Stimulated activated CD4-positive, alpha-beta T cell treated with anti-CD3 and anti-CD28 coated beads, TNF-alpha, amount 100 ng/mL, for 4 hours (primary cell): Measurements from ENCODE around the gene TMEM120A.

ENCODE experiments used
- DNase-seq, 3 experiments: peaks; one replicate each; pipeline ENCODE4 v3.0.0-alpha.2; 2020; ENCODE audit warnings: low read depth in 3 of 3

TMEM120A gene

DNA sequence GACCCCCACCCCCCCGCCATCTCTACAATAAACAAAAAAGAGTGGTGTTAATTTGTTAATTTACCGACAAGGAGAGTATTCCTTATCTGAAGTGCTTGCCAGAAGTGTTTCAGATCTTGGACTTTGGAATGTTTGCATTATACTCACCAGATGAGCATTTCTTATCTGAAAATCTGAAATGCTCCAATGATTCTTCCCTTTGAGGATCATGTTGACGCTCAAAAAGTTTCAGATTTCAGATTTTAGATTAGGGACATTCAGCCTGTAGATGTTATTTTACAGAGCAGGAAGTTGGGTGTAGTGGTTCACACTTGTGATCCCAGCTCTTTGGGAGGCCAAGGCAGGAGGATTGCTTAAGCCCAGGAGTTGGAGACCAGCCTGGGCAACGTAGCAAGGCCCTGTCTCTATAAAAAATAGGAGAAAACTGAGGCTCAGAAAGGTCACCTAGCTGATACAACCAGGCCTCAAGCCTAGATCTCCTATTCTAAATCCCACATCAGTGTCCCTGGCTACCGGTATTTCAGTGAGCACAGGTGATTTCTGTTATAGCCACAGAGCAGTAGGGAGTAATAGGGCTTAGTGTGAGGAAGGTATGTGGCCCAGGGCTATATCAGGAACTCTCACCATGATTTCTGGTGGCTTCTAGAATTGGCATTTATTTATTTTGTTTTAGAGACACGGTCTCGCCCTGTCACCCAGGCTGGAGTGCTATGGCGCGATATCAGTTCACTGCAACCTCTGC, 35.4 kb downstream of the TMEM120A start:
- no peak for DNase-seq

DNA sequence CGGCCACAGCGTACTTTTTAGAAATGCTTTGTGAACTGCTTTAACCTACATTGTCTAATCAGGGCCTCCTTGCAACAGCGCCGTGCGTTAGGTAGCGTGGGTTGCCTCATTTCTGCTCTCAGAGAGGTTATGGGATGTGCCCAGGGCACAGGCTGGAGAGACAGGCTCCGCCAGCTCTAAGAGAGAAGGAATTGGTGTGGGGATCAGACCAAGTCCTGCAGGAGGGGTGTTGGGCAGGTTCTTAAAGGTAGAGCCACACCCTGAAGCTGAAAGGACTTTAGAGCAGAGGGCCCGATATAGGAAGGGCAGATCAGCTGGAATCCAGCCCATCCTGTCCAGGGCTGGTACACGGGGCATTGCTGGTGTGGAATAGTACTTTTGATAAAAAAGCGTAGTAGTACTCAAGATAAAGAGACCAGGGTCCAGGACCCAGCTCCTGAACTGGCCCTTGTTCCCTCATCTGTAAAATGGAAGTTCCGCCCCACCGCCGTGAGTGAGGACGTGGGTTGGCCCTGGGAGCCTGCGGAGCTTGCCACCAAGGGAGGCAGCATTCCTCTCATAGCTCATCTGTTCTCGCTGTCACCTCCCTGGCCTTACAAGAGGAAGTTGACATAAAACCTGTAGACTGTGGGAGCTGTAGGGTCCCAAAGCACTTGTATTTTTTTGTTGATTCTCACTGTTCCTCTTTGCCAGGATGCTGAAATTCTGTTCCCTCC, 37.2 kb downstream of the TMEM120A start:
- no peak for DNase-seq

DNA sequence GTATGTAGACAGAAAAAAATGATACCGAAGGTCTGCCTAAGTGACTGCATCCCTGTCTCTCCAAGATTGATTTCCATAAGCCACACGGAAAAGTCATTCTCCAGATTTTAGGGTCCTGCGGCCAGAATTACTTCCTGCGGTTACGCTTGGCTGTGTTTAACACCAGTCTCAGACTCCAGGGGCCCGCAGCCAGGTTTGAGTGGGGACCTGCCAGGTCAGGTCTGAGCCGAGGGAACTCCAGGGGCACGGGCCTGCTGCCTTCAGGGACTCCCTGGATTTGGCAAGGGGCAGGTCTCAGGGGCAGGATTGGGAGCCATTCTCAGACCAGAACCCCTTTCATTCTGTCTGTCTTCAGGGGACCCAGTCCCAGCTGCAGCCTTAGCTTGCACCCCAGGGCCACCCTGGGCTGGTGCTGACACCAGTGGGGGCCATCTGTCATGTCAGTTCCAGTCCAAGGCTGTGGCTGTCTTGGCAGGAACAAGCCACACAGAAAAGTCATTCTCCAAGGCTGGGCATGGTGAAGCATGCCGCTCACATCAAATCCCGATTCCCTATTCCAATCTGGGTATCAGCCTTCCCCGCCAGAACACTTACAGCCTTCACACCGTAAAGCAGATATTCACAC, 39.0 kb downstream of the TMEM120A start:
- no peak for DNase-seq

DNA sequence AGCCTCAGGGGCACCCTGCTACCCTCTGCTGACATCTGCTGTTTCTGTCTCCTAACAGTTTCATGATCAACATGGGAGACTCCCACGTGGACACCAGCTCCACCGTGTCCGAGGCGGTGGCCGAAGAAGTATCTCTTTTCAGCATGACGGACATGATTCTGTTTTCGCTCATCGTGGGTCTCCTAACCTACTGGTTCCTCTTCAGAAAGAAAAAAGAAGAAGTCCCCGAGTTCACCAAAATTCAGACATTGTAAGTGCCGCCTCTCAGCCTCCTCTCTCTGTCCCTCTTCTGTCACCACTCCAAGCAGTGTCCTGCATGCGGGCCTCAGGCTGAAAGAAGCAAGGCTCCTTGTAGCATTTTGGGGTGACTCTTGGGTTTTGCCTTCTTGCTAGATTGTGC, 40.5 kb downstream of the TMEM120A start:
- DNase-seq, result no peak

DNA sequence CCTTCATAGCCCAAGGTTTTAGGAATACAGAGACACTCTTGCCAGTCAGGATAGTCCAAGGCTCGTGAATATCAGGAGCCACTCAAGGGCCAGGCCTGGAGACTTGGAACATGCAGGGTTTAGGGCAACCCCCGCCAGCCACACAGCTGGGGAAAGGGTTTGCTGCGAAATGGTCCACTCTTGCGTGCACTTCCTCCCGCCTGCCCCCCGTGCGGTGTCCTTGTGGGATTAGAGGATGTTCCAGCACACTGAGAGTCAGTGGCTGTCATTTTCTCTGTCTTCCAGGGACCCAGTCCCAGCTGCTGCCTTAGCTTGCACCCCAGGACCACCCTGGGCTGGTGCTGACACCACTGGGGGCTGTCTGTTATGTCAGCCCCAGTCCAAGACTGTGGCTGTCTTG, 41.0 kb downstream of the TMEM120A start:
- no peak for DNase-seq

DNA sequence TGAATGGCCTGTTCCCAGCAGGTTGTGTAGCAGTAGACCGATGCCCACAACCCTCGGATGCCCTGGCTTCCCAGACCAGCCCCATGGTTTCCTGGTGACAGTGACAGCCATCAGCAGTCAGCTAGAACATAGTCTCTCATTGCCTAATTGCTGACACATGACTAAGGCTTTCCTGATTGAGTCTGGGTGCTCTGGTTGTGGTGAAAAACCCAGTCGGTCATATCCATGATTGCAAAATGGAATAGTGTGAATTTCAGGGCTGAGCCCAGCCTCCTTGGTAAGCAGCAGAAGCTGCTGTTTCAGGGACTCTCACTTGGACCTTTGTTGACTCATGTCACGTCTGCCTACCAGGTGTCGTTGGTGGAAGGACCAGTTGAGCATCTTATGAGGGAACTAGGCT, 42.9 kb downstream of the TMEM120A start:
- DNase-seq, result no peak

DNA sequence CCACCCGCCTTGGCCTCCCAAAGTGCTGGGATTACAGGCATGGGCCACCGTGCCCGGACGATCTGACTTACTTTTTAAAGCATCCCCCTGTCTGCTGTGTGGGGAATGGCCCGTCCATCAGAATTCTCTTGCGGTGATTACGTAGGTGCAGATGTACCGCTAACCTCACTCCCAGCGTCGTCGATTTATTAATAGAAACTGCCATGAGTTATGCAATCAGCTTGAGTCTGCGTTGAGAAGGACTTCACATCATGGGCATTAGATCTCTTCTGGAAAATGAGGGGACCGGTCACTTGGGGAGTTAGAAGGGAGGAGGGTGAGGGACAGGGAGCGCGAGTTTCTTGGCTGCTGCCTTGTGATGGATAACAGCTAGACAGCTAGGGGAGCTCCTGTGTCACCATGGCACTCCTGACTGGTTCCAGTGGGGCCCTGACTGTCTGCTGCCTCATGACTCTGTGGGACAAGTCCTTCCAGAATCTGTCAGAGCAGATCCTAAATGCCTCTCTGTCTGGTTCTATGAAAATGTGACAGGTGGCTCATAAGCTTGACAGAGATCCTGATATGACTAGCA, 44.2 kb downstream of the TMEM120A start:
- no peak for DNase-seq

DNA sequence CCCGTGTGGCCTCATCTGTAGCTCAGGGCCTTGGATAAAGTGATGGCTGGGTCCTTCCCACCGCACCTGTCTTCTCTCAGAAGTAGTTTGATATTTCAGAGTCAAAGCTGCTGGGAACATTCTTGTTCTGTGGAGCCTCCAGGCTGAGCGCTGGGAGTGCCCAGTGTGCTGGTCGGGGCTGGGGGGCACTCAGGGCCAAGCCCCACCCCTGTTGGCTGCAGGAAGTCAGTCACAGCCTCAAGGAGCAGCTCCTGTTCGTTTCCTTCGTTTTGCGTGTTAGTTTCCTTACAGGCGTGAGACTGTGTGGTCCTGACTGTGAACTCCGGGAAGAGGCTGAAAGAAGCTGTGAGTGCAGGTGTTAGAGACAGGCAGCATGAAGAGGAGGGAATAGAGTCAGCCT, 46.2 kb downstream of the TMEM120A start:
- no peak for DNase-seq

DNA sequence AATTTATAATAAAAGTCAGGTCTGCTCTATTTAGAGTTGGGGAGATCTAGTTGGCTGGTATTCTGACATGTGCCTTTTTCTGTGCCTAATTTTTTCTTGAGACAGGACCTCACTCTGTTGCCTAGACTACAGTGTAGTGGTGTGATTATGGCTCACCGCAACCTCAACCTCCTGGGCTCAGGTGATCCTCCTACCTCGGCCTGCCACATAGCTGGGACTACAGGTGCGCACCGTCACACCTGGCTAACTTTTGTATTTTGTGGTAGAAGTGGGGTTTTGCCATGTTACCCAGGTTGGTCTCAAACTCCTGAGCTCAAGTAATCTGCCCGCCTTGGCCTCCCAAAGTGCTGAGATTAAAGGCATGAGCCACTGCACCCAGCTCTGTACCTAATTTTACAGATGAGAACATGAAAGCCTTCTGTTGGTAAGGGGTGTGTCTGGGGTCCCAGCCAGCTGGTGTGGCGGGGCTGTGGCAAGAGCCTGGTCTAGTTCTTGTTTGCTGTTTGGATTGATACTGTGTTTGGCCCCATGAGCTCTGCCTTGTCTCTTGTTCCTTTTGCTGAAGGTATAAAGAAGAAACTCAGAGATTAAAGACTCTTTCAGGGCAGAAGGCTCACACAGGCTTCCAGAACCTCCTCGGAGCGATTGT, 48.1 kb downstream of the TMEM120A start:
- no peak for DNase-seq

DNA sequence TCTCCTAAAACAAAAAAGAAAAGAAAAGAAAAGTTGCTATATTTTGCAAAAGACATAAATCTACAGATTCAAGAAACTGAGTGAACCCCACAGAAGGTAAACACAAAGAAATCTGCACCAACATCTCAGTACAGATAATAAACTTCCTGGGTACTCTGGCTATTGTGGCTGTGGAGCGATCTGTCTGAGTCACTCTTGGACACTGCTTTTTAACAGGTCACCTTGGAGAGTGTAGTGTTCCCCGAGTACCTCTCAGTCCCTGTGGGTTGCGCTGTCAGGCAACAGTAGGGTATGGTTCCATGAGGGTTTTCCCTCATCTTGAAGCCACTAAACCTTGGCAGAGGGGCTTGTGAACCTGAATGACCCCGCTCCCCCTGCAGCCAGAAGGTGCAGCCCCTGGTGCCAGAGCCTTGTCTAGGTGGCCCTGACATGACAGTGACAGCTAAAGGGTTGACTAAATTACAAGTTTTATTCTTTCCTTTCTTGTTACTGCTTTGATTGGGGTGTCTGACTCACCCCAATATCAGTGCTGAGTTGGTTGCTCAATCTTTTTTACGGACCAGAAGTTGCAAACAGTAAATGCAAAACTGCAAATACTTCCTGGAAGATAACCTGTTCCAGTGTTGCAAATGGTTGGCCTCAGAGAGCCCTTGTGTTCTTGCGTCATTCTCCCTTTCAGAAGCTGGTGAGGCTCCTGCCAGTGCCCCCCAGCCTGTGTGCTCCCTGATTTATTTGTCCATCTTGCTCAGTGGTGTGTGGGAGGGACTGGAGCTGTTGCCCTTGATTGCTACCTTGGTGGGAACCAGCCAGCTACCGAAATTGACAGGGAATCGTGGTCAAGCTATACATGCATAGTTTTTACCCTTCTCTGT, 48.9 kb downstream of the TMEM120A start:
- DNase-seq, result no peak

DNA sequence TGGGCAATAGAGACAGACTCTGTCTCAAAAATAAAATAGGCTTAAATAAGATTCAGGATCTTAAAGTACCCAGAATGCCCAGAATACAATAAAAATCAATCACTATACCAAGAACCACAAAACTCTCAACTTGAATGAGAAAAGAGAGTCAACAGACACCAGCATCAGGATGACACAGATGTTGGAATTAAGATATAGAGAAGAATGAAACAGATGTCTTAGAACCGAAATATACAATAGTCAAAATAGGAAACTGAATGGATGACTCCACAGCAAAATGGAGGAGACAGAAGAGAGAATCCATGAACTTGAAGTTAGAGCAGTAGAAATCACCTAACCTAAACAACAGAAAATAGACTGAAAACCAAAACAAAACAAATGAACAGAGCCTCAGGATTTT, 49.9 kb downstream of the TMEM120A start:
- no peak for DNase-seq

DNA sequence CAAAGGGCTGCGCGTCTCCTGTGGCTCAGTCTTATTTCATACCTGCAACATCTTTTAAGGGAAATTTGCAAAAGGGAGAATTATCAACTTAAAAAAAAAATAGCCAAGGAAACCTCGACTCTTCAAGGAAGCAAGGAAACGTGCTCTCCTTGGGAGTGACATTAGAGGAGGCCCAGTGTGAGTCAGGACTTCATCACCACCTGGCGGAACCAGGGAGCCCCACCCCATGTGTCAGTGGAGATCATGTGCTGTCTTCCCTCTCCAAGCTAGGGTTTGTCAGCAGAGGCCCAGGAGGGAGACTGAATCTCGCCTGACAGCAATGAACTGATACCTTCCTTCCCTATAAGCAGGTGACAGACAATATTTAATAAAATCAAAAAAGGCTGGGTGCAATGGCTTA, 50.5 kb downstream of the TMEM120A start:
- DNase-seq, result no peak

DNA sequence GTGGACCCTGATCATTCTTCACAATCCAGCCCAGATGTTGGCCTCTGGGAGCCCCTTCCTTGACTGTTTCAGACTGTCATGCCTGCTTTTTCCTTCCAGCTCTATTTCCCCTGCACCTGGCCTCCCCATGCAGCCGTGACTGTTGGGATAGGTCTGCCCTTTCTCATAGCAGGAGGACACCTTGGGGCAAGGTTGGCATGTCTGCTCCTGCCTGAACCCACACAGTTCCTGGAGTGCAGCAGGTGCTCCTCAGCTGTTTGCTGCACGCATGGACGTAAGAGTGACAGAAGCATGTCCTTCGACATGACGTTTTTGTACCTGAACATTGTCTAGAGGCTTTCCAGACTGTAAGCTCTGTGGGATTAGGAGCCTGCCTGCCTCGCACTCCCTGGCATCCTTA, 55.5 kb downstream of the TMEM120A start:
- DNase-seq, result no peak

DNA sequence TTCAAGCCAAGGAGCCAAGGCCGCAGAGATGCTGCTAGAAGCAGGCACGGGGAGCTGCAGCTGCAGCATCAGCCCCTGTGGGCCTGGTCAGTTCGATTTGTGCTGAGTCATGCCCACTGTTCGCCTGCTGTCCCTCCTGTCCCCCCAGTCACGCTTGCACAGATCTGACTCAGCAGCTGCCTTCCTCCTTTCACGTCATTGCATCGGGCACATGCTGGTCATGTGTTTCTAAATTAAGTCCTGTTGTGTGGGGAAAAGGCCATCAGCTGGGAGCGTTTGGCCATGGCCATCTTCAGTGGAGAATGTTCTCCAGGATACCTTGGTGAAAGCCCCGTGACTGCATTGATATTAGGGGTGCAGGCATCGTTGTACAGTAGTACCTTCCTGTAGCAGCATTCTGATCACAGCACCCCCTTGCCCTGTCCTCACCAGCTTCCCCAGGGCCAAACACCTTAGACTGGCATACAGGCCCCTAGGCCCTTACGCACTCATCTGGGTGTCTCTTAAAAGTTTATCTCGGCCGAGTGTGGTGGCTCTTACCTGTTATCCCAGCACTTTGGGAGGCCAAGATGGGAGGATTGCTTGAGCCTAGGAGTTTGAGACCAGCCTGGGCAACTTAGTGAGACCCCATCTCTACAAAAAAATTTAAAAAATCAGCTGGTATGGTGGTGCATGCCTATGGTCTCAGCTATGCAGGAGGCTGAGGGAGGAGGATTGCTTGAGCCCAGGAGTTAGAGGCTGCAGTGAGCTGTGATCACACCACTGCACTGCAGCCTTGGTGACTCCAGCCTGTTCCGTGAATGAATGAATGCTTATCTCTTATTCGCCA, 56.2 kb downstream of the TMEM120A start:
- no peak for DNase-seq
